NCI-H1694 treated with DMSO at 0.1 percent for 48 hours (cell line): ENCODE data around the gene EDEM1.
"Not testable (repeated sequence)": the region's sequence is repeated elsewhere in the genome, so short reads cannot be mapped to it uniquely, and the experiment has no call there.

ENCODE experiments used
- DNase-seq: peaks from one replicate; lab custom pipeline; 2025; lab: John Stamatoyannopoulos, UW

Gene EDEM1

DNA sequence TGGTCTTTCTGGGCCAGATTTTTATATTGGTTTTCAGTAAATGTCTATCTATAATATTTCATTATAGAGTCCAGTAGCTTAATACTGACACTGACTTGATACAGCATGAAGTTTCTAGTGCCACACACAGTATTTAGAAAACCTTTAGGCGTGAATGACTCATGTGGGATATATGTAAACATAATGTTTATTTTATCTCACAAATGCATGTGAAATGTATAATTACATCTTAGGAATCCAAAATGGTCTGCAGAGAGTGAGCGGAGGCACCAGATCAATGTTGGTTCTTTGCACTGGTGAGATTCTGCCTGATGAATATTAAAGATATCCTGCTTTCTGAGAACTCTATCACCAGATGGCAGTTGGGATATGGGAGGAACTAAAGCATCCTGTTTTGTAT, 8.5 kb upstream of the EDEM1 start:
- DNase-seq: not testable (repeated sequence)

DNA sequence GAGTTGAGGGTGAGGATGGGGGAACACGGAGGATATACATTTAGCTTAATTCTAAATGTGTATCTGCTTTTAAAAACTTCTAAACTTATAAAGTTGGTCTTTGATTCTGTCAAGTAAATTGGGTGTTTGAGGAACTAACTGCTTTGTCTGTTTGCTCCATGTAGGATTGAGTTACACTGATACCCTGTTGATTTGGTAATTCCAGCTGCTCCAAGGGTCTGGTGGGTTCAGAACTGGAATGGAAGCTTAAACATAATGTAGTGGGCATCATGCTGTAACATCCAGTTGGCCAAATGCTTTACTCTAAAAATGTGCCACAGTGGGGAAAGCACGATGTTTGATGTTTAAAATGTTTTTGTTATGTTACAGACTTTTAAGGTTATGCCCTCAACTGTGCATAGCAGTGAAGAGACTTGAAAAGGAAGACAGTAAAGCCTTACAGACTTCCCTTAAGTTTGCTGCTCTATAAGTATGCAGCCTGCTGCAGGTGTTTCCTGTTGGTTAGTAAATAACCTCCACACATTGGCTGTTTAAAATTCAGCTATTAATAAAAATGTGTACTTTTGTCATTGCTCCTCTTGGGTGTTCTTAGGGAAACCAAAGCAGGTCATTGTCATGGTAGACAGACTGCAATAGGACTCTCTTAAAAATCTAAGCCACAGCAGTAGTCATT, 5.9 kb upstream of the EDEM1 start:
- DNase-seq: no peak

GRCh38 chr3:5183714-5184113, 3.8 kb upstream of the EDEM1 start:
- DNase-seq: not testable (repeated sequence)

DNA sequence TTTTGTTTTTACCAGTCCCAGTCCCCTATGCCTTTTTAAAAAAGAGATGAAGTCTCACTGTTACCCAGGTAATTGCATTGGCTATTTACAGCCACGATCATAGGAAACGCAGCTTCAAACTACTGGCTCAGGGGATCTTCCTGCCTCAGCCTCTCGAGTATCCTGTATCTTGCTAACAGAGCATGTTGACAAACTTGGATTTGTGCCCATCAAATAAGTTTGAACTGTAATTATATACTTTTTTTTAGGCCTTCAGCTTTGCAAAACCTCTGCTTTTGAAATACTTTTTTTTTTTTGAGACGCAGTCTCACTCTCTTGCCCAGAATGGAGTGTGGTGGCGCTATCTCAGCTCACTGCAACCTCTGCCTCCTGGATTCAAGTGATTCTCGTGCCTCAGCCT, 3.0 kb upstream of the EDEM1 start:
- DNase-seq: no peak

GRCh38 chr3:5185093-5185673, 2.3 kb upstream of the EDEM1 start:
- DNase-seq: no peak

DNA sequence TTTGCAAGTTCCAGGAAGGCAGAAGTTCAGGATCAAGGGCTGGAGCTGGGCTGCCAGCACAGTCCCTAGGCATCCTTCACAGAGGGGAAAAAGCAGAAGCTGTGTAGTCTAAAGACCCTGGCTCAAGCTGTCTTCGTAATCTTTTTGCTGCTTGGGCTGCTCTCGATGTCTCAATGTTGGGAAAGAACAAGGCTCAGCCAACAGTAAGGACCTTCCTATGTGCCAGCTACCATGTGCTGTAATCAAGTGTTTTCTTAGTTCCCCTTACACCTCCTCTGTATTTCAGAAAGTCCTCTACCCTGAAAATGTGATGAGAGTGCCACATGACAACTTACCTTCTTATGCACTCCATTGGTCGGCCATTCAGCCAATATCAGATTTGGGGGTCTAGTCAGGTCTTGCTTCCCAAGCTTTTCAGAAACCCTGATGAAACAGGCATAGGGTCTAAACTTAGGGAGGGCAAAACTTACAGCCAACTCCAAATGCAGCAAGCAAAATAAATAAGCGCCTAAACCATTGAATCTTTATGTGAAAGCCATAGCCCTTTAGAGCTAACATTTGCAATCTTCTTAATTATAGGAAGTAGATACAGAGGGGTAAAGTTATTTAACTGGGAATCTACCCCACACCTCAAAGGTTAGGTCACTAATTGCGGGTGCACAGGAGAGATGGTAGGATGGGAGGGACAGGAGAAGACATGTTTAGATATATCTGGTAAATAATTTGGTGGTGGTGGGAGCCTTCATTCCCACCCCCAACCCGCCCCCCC, 1.2 kb upstream of the EDEM1 start:
- no peak for DNase-seq

- no peak for DNase-seq
These were observed 700 bp upstream of the EDEM1 start for GRCh38 chr3:5186858-5187155.

DNA sequence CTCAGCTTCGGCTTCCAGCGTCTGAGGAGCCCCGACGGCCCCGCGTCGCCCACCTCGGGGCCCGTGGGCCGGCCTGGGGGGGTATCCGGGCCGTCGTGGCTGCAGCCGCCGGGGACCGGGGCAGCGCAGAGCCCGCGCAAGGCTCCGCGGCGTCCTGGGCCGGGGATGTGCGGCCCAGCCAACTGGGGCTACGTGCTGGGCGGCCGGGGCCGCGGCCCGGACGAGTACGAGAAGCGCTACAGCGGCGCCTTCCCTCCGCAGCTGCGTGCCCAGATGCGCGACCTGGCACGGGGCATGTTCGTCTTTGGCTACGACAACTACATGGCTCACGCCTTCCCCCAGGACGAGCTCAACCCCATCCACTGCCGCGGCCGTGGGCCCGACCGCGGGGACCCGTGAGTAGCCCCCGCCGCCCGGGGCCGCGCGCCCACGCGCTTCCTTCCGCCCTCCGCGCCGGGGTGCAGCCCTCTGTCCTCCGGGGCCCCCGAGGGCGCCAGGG, 462 bp downstream of the EDEM1 start:
- DNase-seq: no peak

- no peak for DNase-seq
These were observed 1.1 kb downstream of the EDEM1 start for GRCh38 chr3:5188419-5189221.

- no peak for DNase-seq
These were observed 2.8 kb downstream of the EDEM1 start for GRCh38 chr3:5190147-5190791.

- DNase-seq: no peak
These were observed 4.2 kb downstream of the EDEM1 start for GRCh38 chr3:5191555-5192304.

- no peak for DNase-seq
These were observed 5.3 kb downstream of the EDEM1 start for GRCh38 chr3:5192571-5193365.

GRCh38 chr3:5194341-5194740, 6.8 kb downstream of the EDEM1 start:
- no peak for DNase-seq

- no peak for DNase-seq
These were observed 7.4 kb downstream of the EDEM1 start for GRCh38 chr3:5194801-5195509.

- no peak for DNase-seq
These were observed 8.1 kb downstream of the EDEM1 start for GRCh38 chr3:5195605-5196004.

DNA sequence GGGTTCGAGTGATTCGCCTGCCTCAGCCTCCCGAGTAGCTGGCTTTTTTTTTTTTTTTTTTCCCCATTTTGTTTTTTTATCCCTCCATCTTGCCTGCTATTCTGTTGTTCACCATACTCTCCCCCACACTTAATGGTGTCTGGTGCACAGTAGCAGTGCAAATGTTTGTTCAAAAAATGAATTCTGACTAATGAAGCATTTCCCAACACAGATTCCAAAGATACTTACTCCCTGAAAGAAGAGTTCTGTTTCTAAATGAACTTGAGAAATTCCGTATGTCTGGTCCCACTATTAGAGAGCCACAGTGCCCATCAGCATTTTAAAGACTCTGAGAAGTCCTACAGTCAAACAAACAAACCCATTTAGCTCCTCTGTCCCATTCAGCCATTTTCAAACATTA, 9.5 kb downstream of the EDEM1 start:
- DNase-seq: no peak

DNA sequence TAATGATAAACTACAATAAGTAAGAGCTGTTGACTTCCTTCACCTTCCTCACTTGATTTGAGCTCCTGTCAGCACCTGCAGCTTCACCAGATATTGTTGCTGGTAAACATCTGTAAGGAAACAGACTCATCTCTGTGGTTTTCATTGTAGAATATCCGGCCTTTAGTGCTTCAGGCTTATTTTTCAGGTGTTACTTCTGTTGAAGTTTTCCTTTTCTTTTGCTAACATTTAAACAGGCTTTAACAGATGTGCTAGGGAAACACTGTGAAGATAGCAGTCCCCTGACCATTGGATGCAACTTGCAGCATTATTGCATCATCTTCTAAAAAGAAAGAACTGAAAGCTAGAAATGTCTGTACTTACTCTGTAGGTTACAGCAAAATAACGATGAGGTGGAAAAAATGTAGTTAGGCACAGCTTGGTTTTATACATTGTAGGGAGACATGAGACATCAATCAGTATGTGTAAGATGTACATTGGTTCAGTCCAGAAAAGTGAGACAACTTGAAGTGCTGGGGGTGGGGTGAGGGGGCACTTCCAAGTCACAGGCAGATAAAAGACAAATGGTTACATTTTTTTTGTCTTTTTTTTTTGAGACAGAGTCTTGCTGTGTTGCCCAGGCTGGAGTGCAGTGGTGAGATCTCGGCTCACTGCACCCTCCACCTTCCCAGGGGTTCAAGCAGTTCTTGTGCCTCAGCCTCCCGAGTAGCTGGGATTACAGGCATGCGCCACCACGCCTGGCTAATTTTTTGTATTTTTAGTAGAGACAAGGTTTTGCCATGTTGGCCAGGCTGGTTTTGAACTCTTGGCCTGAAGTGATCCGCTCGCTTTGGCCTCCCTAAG, 10.2 kb downstream of the EDEM1 start:
- no peak for DNase-seq

DNA sequence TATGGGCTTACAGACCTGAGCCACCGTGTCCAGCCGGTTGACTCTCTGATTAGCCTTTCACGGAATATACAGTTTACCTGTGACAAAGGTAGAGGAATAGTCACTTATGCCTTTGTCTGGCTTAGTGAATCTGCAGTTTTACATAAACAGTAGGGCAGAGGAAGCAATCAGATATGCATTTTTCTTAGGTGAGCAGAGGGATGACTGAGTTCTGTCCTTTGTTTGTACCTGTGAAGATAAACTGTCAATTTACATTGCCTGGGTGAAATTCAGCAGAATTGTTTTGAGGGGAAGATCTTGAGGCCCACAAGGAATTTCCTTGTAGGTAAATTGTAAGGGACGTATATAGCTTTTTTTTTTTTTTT, 10.8 kb downstream of the EDEM1 start:
- no peak for DNase-seq
